T-cell (primary cell): ENCODE measurements around the gene SAMD11. TPM values are rescaled to one million over a fixed set of nuclear protein-coding genes. Genes with fewer than 3 reads are reported as not detected.

Experiments
- ATAC-seq, 4 experiments: fragments of 200-7000 bp in 3 of 4; fragments of 150-1000 bp in 1 of 4; cut with Tn5 transposase; replicated peaks in 1 of 4; 1 replicate in 3 of 4; 2 replicates in 1 of 4; pipeline ENCODE4 v1.10.0; 2021; ENCODE audit warnings: moderate library complexity in 3 of 4, mild to moderate bottlenecking in 2 of 4, moderate number of reproducible peaks in 1 of 4
- CTCF ChIA-PET, 2 donors: fragments of 300-600 bp; sonication (Branson Sonifier 250); formaldehyde crosslinking; loops; one replicate each; lab custom pipeline; 2022; ENCODE audit warnings: antibody characterized with exemption in 2 of 2; lab: Charles Lee
- POLR2A ChIA-PET, 2 donors: fragments of 300-600 bp; sonication (Branson Sonifier 250); formaldehyde crosslinking; loops; one replicate each; lab custom pipeline; 2022; ENCODE audit warnings: antibody characterized with exemption in 2 of 2; lab: Charles Lee
- DNase-seq, 35 experiments: peaks; one replicate each; pipeline versions ENCODE4 v3.0.0 to v3.0.0-alpha.2; 2013 to 2023
- H3K27ac ChIP-seq: one replicate; pipeline ENCODE4 v1.5.1; 2013; ENCODE audit warnings: low read length
- H3K27me3 ChIP-seq, 2 experiments: replicated peaks in 1 of 2; 1 replicate in 1 of 2; 2 replicates in 1 of 2; pipeline versions ENCODE4 v1.6.1 to v1.7.0; 2013; ENCODE audit warnings: low read length in 1 of 2, mixed read lengths in 1 of 2; ENCODE audit not compliant: control insufficient read depth in 2 of 2, insufficient read depth in 2 of 2; ENCODE audit errors: extremely low read depth in 1 of 2
- H3K36me3 ChIP-seq, 2 donors: 1 replicate in 1 of 2; 2 replicates in 1 of 2; pipeline versions ENCODE4 v1.6.1 to v1.7.0; 2013; ENCODE audit warnings: low read length in 1 of 2; ENCODE audit not compliant: control insufficient read depth in 2 of 2, insufficient read depth in 1 of 2; ENCODE audit errors: extremely low read depth in 1 of 2
- H3K4me1 ChIP-seq, 2 experiments: 1 replicate in 1 of 2; 2 replicates in 1 of 2; pipeline versions ENCODE4 v1.6.1 to v1.7.0; 2013; ENCODE audit warnings: low read length in 2 of 2, mixed read lengths in 1 of 2; ENCODE audit not compliant: insufficient read depth in 2 of 2, control insufficient read depth in 1 of 2; ENCODE audit errors: extremely low read depth in 1 of 2
- H3K4me3 ChIP-seq, 2 donors: 1 replicate in 1 of 2; 2 replicates in 1 of 2; pipeline versions ENCODE4 v1.5.1 to v1.7.0; 2013; ENCODE audit warnings: mild to moderate bottlenecking in 2 of 2, low read length in 1 of 2, moderate library complexity in 1 of 2; ENCODE audit not compliant: control insufficient read depth in 1 of 2; ENCODE audit errors: extremely low read depth in 1 of 2
- H3K9me3 ChIP-seq: 2 replicates; pipeline ENCODE4 v1.7.0; 2013
- H3K27ac Mint-ChIP-seq, 2 donors: one replicate each; pipeline ENCODE4 v1.8.0; 2020 to 2021; ENCODE audit warnings: mild to moderate bottlenecking in 2 of 2, mixed read lengths in 2 of 2
- H3K27me3 Mint-ChIP-seq, 2 donors: one replicate each; pipeline ENCODE4 v1.8.0; 2021 to 2022; ENCODE audit warnings: mixed read lengths in 2 of 2
- H3K36me3 Mint-ChIP-seq: one replicate; pipeline ENCODE4 v1.8.0; 2021; ENCODE audit warnings: mixed read lengths
- H3K4me1 Mint-ChIP-seq, 3 donors: one replicate each; pipeline ENCODE4 v1.8.0; 2020 to 2022; ENCODE audit warnings: mixed read lengths in 3 of 3, mild to moderate bottlenecking in 1 of 3
- H3K4me3 Mint-ChIP-seq, 3 donors: one replicate each; pipeline ENCODE4 v1.8.0; 2020 to 2022; ENCODE audit warnings: mild to moderate bottlenecking in 3 of 3, mixed read lengths in 3 of 3, moderate library complexity in 3 of 3
- H3K9me3 Mint-ChIP-seq, 3 donors: one replicate each; pipeline ENCODE4 v1.8.0; 2020 to 2022; ENCODE audit warnings: mixed read lengths in 3 of 3
- WGBS: methylation state at CpG from one replicate; pipeline ENCODE4 v1.1.5; 2013; ENCODE audit warnings: missing lambda C conversion rate; ENCODE audit not compliant: insufficient coverage; 5-methylcytosine and 5-hydroxymethylcytosine counted together
- total RNA-seq, 35 experiments: library from RNA in 6 of 35; stranded (reverse) in 6 of 35; fragments of 120-200 nt in 1 of 35; gene quantifications; one replicate each; pipeline versions ENCODE4 v1.2.1 to v1.2.4 and lab custom pipeline; 2013 to 2026

SAMD11 gene
- total RNA-seq, 5 donors from 2014 or later (not counting 1 experiment from before 2014, with no cell fraction given), result 0.32 to 0.70 (median 0.53) TPM; not detected in 2

DNA sequence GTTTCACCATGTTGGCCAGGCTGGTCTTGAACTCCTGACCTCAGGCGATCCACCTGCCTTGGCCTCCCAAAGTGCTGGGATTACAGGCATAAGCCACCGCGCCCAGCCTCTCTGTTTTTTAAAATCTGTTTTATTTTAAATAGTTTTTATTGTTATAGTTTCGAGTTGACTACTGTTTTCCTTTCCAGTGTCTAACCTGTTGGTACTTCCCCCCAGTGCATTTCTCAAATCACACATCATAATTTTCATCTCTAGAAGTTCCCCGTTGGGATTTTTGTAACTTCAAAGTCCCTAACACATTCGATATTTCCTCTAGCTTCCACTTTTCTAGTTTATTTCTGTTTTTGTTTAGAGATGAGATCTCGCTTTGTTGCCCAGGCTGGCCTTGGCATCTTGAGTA, 68.6 kb downstream of the SAMD11 start:
- ChIA-PET CTCF (interaction anchor here in 1 of 2 donors (0.7 kb wide), 1 partner anchor 26 kb away, joined by 5 read pairs; the partner anchor contains the start of gene PLEKHN1), POLR2A (no interaction called here)
- H3K27me3 ChIP-seq, result peaks cover 0 to 69% of the 10 kb centered on the region in 2 experiments
- H3K4me3 ChIP-seq, result no peak overlapping the region
- no CpG with 5 or more reads among the region's 7 CpGs for WGBS
- H3K4me1 Mint-ChIP-seq, result peaks cover 4 to 17% (median 9%) of the 10 kb centered on the region in 3 donors
- no peaks in the 10 kb centered on the region for H3K9me3 ChIP-seq
- peaks cover 7 to 45% of the 10 kb centered on the region in 2 donors for H3K27me3 Mint-ChIP-seq
- H3K9me3 Mint-ChIP-seq, result peaks cover 0 to 7% (median 0%) of the 10 kb centered on the region in 3 donors
- H3K4me1 ChIP-seq, result peaks cover 0 to 16% of the 10 kb centered on the region in 2 experiments
- DNase-seq (no peak), ATAC-seq (no peak)
- no peaks in the 10 kb centered on the region for H3K36me3 ChIP-seq
- no peak overlapping the region for H3K27ac Mint-ChIP-seq
- no peak overlapping the region for H3K4me3 Mint-ChIP-seq
- no peak overlapping the region for H3K27ac ChIP-seq
- no peaks in the 10 kb centered on the region for H3K36me3 Mint-ChIP-seq

DNA sequence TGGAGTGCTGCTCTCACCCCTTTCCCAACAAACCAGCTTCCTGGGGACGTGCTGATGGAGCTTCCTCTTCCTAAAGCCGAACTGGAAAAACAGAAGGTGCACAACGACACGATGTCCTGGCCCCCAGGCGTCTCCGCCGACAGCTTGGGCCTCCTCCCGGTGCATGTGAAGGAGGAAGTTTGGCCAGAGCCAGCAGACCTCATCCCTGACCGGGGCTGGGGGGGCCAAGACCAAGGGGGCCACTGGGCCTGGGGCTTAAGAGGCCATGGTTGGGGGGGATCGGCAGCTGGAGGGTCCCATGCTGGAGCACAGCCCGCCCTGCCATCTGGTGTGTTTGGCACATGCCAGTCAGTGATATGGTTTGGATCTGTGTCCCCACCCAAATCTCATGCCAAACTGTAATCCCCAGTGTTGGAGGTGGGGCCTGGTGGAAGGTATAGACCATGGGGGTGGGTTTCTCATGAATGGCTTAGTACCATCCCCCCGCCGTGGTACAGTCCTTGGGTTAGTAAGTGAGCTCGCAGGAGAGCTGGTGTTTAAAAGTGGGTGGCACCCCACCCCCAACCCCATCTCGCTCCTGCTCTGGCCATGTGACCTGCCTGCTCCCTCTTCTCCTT, 69.8 kb downstream of the SAMD11 start:
- no peak overlapping the region for H3K27ac ChIP-seq
- no peaks in the 10 kb centered on the region for H3K36me3 Mint-ChIP-seq
- peaks cover 0 to 7% (median 0%) of the 10 kb centered on the region in 3 donors for H3K9me3 Mint-ChIP-seq
- no peaks in the 10 kb centered on the region for H3K9me3 ChIP-seq
- 71% methylated on average over 8 of the region's 15 CpGs for WGBS
- H3K4me1 Mint-ChIP-seq, result peaks cover 4 to 17% (median 9%) of the 10 kb centered on the region in 3 donors
- DNase-seq (no peak), ATAC-seq (no peak)
- ChIA-PET POLR2A (no interaction called here), CTCF (interaction anchor here in 1 of 2 donors (0.6 kb wide), 1 partner anchor 9 kb away, joined by 3 read pairs; no protein-coding TSS in a partner anchor)
- no peak overlapping the region for H3K4me3 Mint-ChIP-seq
- H3K4me1 ChIP-seq, result peaks cover 0 to 22% of the 10 kb centered on the region in 2 experiments
- H3K27me3 ChIP-seq, result peaks cover 0 to 80% of the 10 kb centered on the region in 2 experiments
- no peak overlapping the region for H3K4me3 ChIP-seq
- peaks cover 7 to 43% of the 10 kb centered on the region in 2 donors for H3K27me3 Mint-ChIP-seq
- no peak overlapping the region for H3K27ac Mint-ChIP-seq
- H3K36me3 ChIP-seq, result no peaks in the 10 kb centered on the region

Other genes with a start within 250 kb of the SAMD11 start
- gene OR4F16, start 237.3 kb upstream of the SAMD11 start, total RNA-seq, result not detected
- gene NOC2L, start 35.3 kb downstream of the SAMD11 start, total RNA-seq, result 10 to 100 TPM; 58.7 to 92.2 (median 83.4) TPM
- 10 to 100 TPM; 17.5 to 45.3 (median 37.1) TPM for gene KLHL17, start 36.7 kb downstream of the SAMD11 start, total RNA-seq
- gene PLEKHN1, start 42.6 kb downstream of the SAMD11 start, total RNA-seq, result 1 to 10 TPM in 4 of 5 donors, under 1 TPM in 1; 0.30 to 9.9 (median 7.3) TPM
- gene PERM1, start 58.2 kb downstream of the SAMD11 start, total RNA-seq, result not detected
- 10 to 100 TPM in 1 of 5 donors, 1 to 10 TPM in 4; 1.5 to 11.9 (median 2.6) TPM for gene HES4, start 76.2 kb downstream of the SAMD11 start, total RNA-seq
- 10 to 100 TPM; 29.1 to 69.8 (median 48.5) TPM for gene ISG15, start 89.6 kb downstream of the SAMD11 start, total RNA-seq
- gene AGRN, start 96.2 kb downstream of the SAMD11 start, total RNA-seq, result 10 to 100 TPM in 2 of 5 donors, 1 to 10 TPM in 3; 6.0 to 16.3 (median 9.9) TPM
- not detected for gene RNF223, start 150.4 kb downstream of the SAMD11 start, total RNA-seq
- gene C1orf159, start 192.2 kb downstream of the SAMD11 start, total RNA-seq, result 10 to 100 TPM; 20.4 to 37.7 (median 22.5) TPM
- 1 to 10 TPM in 1 of 5 donors, under 1 TPM in 3, not detected in 1; 0.26 to 1.0 (median 0.47) TPM for gene TTLL10, start 250.0 kb downstream of the SAMD11 start, total RNA-seq